HG03097 (cell line): ENCODE data around the gene ESPNL.

Source experiments
- ATAC-seq: cut with Tn5 transposase; IDR thresholded peaks from one replicate; pipeline ENCODE4 v1.9.1; 2021; ENCODE audit not compliant: unreplicated experiment, low FRiP score

ESPNL gene

GRCh38 chr2:238138331-238139195 lies 38.4 kb downstream of the ESPNL start, which contains the start of gene KLHL30:
Gene KLHL30, plus strand, starts transcription at chr2:238138668. Its CDS starts 2,087 bp downstream, at chr2:238140755.
- ATAC-seq = no peak

GRCh38 chr2:238139196-238140039 lies 39.3 kb downstream of the ESPNL start:
- no peak for ATAC-seq

GRCh38 chr2:238140040-238140439 lies 39.9 kb downstream of the ESPNL start:
- ATAC-seq = no peak

- ATAC-seq = no peak
Observed at GRCh38 chr2:238140721-238141540, 40.8 kb downstream of the ESPNL start.

- ATAC-seq = no peak
Observed at GRCh38 chr2:238141541-238142318, 41.6 kb downstream of the ESPNL start.

- ATAC-seq = no peak
Observed at GRCh38 chr2:238142382-238143205, 42.5 kb downstream of the ESPNL start.

GRCh38 chr2:238143239-238143951 lies 43.3 kb downstream of the ESPNL start:
- ATAC-seq = no peak

- ATAC-seq = no peak
Observed at GRCh38 chr2:238144262-238144661, 44.1 kb downstream of the ESPNL start.

- no peak for ATAC-seq
Observed at GRCh38 chr2:238145046-238145445, 44.9 kb downstream of the ESPNL start.

GRCh38 chr2:238145851-238146250 lies 45.7 kb downstream of the ESPNL start:
- no peak for ATAC-seq

- no peak for ATAC-seq
Observed at GRCh38 chr2:238146884-238147544, 46.9 kb downstream of the ESPNL start.

- no peak for ATAC-seq
Observed at GRCh38 chr2:238148981-238149380, 48.8 kb downstream of the ESPNL start.

- no peak for ATAC-seq
Observed at GRCh38 chr2:238149841-238150572, 49.9 kb downstream of the ESPNL start.

- no peak for ATAC-seq
Observed at GRCh38 chr2:238150686-238151085, 50.5 kb downstream of the ESPNL start.

- no peak for ATAC-seq
Observed at GRCh38 chr2:238151205-238151604, 51.1 kb downstream of the ESPNL start.

- ATAC-seq = no peak
Observed at GRCh38 chr2:238151628-238152235, 51.6 kb downstream of the ESPNL start.
